Measurements from ENCODE around the gene TMEM247. TPM values are rescaled to one million over a fixed set of nuclear protein-coding genes. Genes with fewer than 3 reads are reported as not detected.

The TMEM247 gene
- total RNA-seq, 2 donors from 2014 or later, result not detected

DNA sequence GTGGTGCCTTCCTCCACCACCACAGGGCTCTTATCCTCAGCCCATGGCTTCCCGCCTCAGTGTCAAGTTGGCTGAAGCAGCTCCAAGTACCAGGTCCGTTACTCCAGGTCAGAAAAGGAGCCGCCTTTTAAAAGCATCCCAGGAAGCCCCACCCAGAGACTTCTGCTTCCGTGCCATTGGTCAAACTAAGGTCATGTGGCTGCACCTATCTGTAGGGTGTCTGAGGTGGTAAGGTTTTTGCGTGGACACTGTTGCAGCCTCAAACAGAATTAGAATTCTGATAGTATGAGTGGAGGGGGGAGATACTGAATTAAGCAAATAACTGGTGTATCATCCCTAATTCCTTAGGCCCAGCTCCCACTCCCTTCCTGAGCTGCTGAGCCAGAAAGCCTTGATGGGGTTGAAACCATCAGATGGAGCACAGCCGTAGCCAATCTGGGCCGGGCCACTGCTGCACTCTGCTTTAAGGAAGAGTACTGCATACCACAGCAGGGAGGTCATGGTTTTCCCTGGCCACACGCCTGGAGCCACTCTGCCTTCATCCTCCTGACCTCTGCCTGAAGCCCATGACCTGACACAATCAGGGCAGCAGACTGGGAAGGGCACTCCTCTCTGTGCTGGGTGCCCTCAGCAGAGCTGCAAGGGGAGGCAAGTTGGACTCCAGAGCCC is 8.4 kb downstream of the TMEM247 start:
- H3K4me1 Mint-ChIP-seq, result peaks cover 15% of the 10 kb centered on the region
- Histone ChIP-seq H3K27me3 (ENCODE audit: control insufficient read depth, insufficient read depth, low read length, poor library complexity, severe bottlenecking) (no peaks in the 10 kb centered on the region), H3K4me3 (ENCODE audit: low read length) (no peak overlapping the region), H3K4me1 (ENCODE audit: control insufficient read depth, insufficient read depth, low read length) (peaks cover 3% of the 10 kb centered on the region), H3K9me3 (ENCODE audit: control insufficient read depth, low read length) (no peaks in the 10 kb centered on the region), H3K27ac (ENCODE audit: low read depth, low read length) (no peak overlapping the region), H3K9ac (ENCODE audit: extremely low read depth, low read length, poor library complexity, severe bottlenecking) (no peak overlapping the region), H3K36me3 (ENCODE audit: control insufficient read depth, insufficient read depth, low read length) (no peaks in the 10 kb centered on the region)
- no peak overlapping the region for H3K4me3 Mint-ChIP-seq
- H3K36me3 Mint-ChIP-seq (ENCODE audit: low read depth), result no peaks in the 10 kb centered on the region
- H3K27ac Mint-ChIP-seq, result no peak overlapping the region
- WGBS, 2 experiments (ENCODE audit: insufficient coverage in 1 of 2, insufficient read length in 1 of 2), result 62 to 88% methylated on average over 2 to 8 of the region's 8 CpGs
- TF ChIP-seq, protein P1, sequence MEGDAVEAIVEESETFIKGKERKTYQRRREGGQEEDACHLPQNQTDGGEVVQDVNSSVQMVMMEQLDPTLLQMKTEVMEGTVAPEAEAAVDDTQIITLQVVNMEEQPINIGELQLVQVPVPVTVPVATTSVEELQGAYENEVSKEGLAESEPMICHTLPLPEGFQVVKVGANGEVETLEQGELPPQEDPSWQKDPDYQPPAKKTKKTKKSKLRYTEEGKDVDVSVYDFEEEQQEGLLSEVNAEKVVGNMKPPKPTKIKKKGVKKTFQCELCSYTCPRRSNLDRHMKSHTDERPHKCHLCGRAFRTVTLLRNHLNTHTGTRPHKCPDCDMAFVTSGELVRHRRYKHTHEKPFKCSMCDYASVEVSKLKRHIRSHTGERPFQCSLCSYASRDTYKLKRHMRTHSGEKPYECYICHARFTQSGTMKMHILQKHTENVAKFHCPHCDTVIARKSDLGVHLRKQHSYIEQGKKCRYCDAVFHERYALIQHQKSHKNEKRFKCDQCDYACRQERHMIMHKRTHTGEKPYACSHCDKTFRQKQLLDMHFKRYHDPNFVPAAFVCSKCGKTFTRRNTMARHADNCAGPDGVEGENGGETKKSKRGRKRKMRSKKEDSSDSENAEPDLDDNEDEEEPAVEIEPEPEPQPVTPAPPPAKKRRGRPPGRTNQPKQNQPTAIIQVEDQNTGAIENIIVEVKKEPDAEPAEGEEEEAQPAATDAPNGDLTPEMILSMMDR (conservative IDR thresholded peaks at IDR 0.05), result no peak
- no peaks in the 10 kb centered on the region for H3K27me3 Mint-ChIP-seq (ENCODE audit: insufficient read depth)
- H3K9me3 Mint-ChIP-seq, result no peaks in the 10 kb centered on the region
- no peak for DNase-seq

DNA sequence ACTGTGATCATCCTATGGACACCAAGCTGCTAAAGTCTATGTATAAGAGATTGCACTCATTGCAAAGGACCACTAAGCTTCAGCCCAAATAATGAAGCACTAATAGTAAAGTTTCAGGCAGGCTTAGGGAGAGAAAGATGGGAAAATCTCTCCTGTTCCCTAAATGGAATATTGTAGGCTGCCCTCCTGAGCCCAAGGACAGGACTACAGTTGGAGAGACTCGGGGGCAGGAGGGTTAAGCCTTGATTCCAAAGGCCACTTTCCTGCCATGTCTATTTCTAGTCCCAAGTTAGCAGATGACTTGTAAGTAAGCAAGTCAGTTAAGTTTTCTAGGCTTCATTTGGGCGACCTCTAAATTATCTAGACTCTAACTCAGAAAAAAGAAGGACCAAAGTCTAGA is 9.0 kb downstream of the TMEM247 start:
- Histone ChIP-seq H3K27me3 (ENCODE audit: control insufficient read depth, insufficient read depth, low read length, poor library complexity, severe bottlenecking) (no peaks in the 10 kb centered on the region), H3K27ac (ENCODE audit: low read depth, low read length) (no peak overlapping the region), H3K9me3 (ENCODE audit: control insufficient read depth, low read length) (no peaks in the 10 kb centered on the region), H3K4me3 (ENCODE audit: low read length) (no peak overlapping the region), H3K4me1 (ENCODE audit: control insufficient read depth, insufficient read depth, low read length) (peaks cover 3% of the 10 kb centered on the region), H3K9ac (ENCODE audit: extremely low read depth, low read length, poor library complexity, severe bottlenecking) (no peak overlapping the region), H3K36me3 (ENCODE audit: control insufficient read depth, insufficient read depth, low read length) (no peaks in the 10 kb centered on the region)
- H3K27ac Mint-ChIP-seq, result no peak overlapping the region
- TF ChIP-seq, protein P1 (conservative IDR thresholded peaks at IDR 0.05), result peak; percentile 49
- no peaks in the 10 kb centered on the region for H3K9me3 Mint-ChIP-seq
- DNase-seq, result no peak
- no peak overlapping the region for H3K4me3 Mint-ChIP-seq
- peaks cover 3% of the 10 kb centered on the region for H3K27me3 Mint-ChIP-seq (ENCODE audit: insufficient read depth)
- peaks cover 15% of the 10 kb centered on the region for H3K4me1 Mint-ChIP-seq
- no peaks in the 10 kb centered on the region for H3K36me3 Mint-ChIP-seq (ENCODE audit: low read depth)
- WGBS, 2 experiments (ENCODE audit: insufficient coverage in 1 of 2, insufficient read length in 1 of 2), result 67 to 83% methylated on average over 2 of the region's 2 CpGs

GRCh38 chr2:46489423-46490174 is 10.2 kb downstream of the TMEM247 start:
- no peaks in the 10 kb centered on the region for H3K9me3 ChIP-seq (ENCODE audit: control insufficient read depth, low read length)
- no peaks in the 10 kb centered on the region for H3K27me3 ChIP-seq (ENCODE audit: control insufficient read depth, insufficient read depth, low read length, poor library complexity, severe bottlenecking)
- H3K4me3 ChIP-seq (ENCODE audit: low read length), result no peak overlapping the region
- H3K4me1 ChIP-seq (ENCODE audit: control insufficient read depth, insufficient read depth, low read length), result peaks cover 3% of the 10 kb centered on the region
- WGBS, 2 experiments (ENCODE audit: insufficient coverage in 1 of 2, insufficient read length in 1 of 2), result 56 to 62% methylated on average over 4 to 8 of the region's 8 CpGs
- Mint-ChIP-seq H3K36me3 (ENCODE audit: low read depth) (no peaks in the 10 kb centered on the region), H3K4me1 (peaks cover 15% of the 10 kb centered on the region), H3K27me3 (ENCODE audit: insufficient read depth) (peaks cover 5% of the 10 kb centered on the region), H3K9me3 (no peaks in the 10 kb centered on the region), H3K27ac (no peak overlapping the region), H3K4me3 (no peak overlapping the region)
- TF ChIP-seq, protein P1 (conservative IDR thresholded peaks at IDR 0.05), result no peak
- DNase-seq, result no peak
- no peaks in the 10 kb centered on the region for H3K36me3 ChIP-seq (ENCODE audit: control insufficient read depth, insufficient read depth, low read length)
- H3K9ac ChIP-seq (ENCODE audit: extremely low read depth, low read length, poor library complexity, severe bottlenecking), result no peak overlapping the region
- H3K27ac ChIP-seq (ENCODE audit: low read depth, low read length), result no peak overlapping the region
